HepG2 (cell line): ENCODE measurements around the gene ZNF783. TPM values are rescaled to one million over a fixed set of nuclear protein-coding genes. Genes with fewer than 3 reads are reported as not detected.

Source experiments
- CBX5 ChIP-seq: sonication (generic); formaldehyde crosslinking; IDR thresholded peaks from 2 replicates; pipeline ENCODE4 v1.4.0; 2020; ENCODE audit warnings: missing genetic modification reagents, borderline replicate concordance
- CCDC6 ChIP-seq: sonication (generic); formaldehyde crosslinking; IDR thresholded peaks from 2 replicates; pipeline ENCODE4 v1.8.1; 2022; ENCODE audit warnings: mild to moderate bottlenecking, missing genetic modification reagents, moderate library complexity
- EP300 ChIP-seq, 3 experiments: sonication (generic) in 1 of 3; formaldehyde crosslinking in 1 of 3; IDR thresholded peaks; 2 replicates each; pipeline versions ENCODE4 v1.5.1 to v1.6.1; 2011 to 2020; ENCODE audit warnings: low read depth in 2 of 3, low read length in 2 of 3, borderline replicate concordance in 1 of 3, improper control_type of control experiment in 1 of 3, mild to moderate bottlenecking in 1 of 3, missing genetic modification reagents in 1 of 3, moderate library complexity in 1 of 3
- GATAD1 ChIP-seq: IDR thresholded peaks from 2 replicates; pipeline ENCODE4 v1.6.1; 2016; ENCODE audit warnings: missing genetic modification reagents, missing compliant biosample characterization
- JARID2 ChIP-seq: sonication (generic); formaldehyde crosslinking; IDR thresholded peaks from 2 replicates; pipeline ENCODE4 v1.8.1; 2023; ENCODE audit warnings: missing genetic modification reagents, inconsistent platforms; ENCODE audit not compliant: insufficient replicate concordance
- MED8 ChIP-seq: sonication (generic); formaldehyde crosslinking; IDR thresholded peaks from 2 replicates; pipeline ENCODE4 v1.8.1; 2023; ENCODE audit warnings: mild to moderate bottlenecking, missing genetic modification reagents; ENCODE audit not compliant: insufficient replicate concordance
- MEIS2 ChIP-seq: sonication (generic); formaldehyde crosslinking; IDR thresholded peaks from 2 replicates; pipeline ENCODE4 v1.9.0; 2021; ENCODE audit warnings: mild to moderate bottlenecking, missing genetic modification reagents
- MNT ChIP-seq: fragments of 450-650 bp; IDR thresholded peaks from 2 replicates; pipeline ENCODE4 v1.6.1; 2016
- PAF1 ChIP-seq: IDR thresholded peaks from 2 replicates; pipeline ENCODE4 v1.6.1; 2016; ENCODE audit warnings: missing genetic modification reagents, missing compliant biosample characterization
- PHF5A ChIP-seq: IDR thresholded peaks from one replicate; pipeline ENCODE4 v1.6.1; 2018; ENCODE audit warnings: low read depth, missing genetic modification reagents; ENCODE audit not compliant: unreplicated experiment
- SRSF1 ChIP-seq: fragments of 200-400 bp; formaldehyde crosslinking; optimal IDR thresholded peaks from 2 replicates; pipeline ENCODE3; 2017; ENCODE audit warnings: mild to moderate bottlenecking, low read depth, low read length, moderate library complexity
- SRSF9 ChIP-seq: fragments of 200-400 bp; formaldehyde crosslinking; IDR thresholded peaks from 2 replicates; pipeline ENCODE4 v1.6.1; 2018; ENCODE audit warnings: borderline replicate concordance, mild to moderate bottlenecking, low read depth, low read length; ENCODE audit not compliant: insufficient read depth, poor library complexity, severe bottlenecking
- U2AF2 ChIP-seq: fragments of 200-400 bp; formaldehyde crosslinking; IDR thresholded peaks from 2 replicates; pipeline ENCODE4 v1.6.1; 2017; ENCODE audit warnings: low read depth, mild to moderate bottlenecking, low read length
- ZFP90 ChIP-seq: sonication (generic); formaldehyde crosslinking; IDR thresholded peaks from 2 replicates; pipeline ENCODE4 v1.8.0; 2022; ENCODE audit warnings: missing genetic modification reagents, mild to moderate bottlenecking, inconsistent platforms, borderline replicate concordance
- ZKSCAN5 ChIP-seq: sonication (generic); formaldehyde crosslinking; IDR thresholded peaks from 2 replicates; pipeline ENCODE4 v1.5.1; 2020; ENCODE audit warnings: mild to moderate bottlenecking, missing genetic modification reagents
- ZNF44 ChIP-seq: sonication (generic); formaldehyde crosslinking; IDR thresholded peaks from 2 replicates; pipeline ENCODE4 v1.5.1; 2020; ENCODE audit warnings: mild to moderate bottlenecking, missing genetic modification reagents
- ZNF589 ChIP-seq: sonication (generic); formaldehyde crosslinking; conservative IDR thresholded peaks from 2 replicates; pipeline ENCODE4 v1.8.0; 2022; ENCODE audit warnings: mild to moderate bottlenecking, moderate library complexity, missing genetic modification reagents
- ZNF703 ChIP-seq: sonication (generic); formaldehyde crosslinking; IDR thresholded peaks from 2 replicates; pipeline ENCODE4 v1.5.1; 2020; ENCODE audit warnings: missing genetic modification reagents, mild to moderate bottlenecking, moderate library complexity, borderline replicate concordance
- ZNF777 ChIP-seq: sonication (generic); formaldehyde crosslinking; IDR thresholded peaks from 2 replicates; pipeline ENCODE4 v1.4.0; 2020; ENCODE audit warnings: missing genetic modification reagents
- ZNF839 ChIP-seq: sonication (generic); formaldehyde crosslinking; IDR thresholded peaks from 2 replicates; pipeline ENCODE4 v1.4.0; 2020; ENCODE audit warnings: missing genetic modification reagents, mild to moderate bottlenecking, borderline replicate concordance
- ZNF878 ChIP-seq: sonication (generic); formaldehyde crosslinking; IDR thresholded peaks from 2 replicates; pipeline ENCODE4 v1.8.1; 2023; ENCODE audit warnings: mild to moderate bottlenecking, missing genetic modification reagents, moderate library complexity
- polyA plus RNA-seq, 8 experiments: library from polyadenylated mRNA; depleted of rRNA in 3 of 8; stranded (reverse) in 7 of 8; unstranded in 1 of 8; fragments of >200 nt; fragmentation: Illumina TruSeq in 4 of 8; extraction: Trizol in 4 of 8; gene quantifications; 2 replicates each; pipeline versions ENCODE4 v1.2.1 to v1.2.3, GENCODE V29; 2011 to 2016; ENCODE audit warnings: low read depth in 4 of 8, missing spikeins in 1 of 8, mixed read lengths in 1 of 8; ENCODE audit not compliant: insufficient read depth in 1 of 8
- total RNA-seq, 5 experiments: library from RNA; depleted of rRNA; stranded (reverse); fragments of >200 nt; fragmentation: Illumina TruSeq; extraction: Trizol; gene quantifications; 2 replicates each; pipeline ENCODE4 v1.2.3, GENCODE V29; 2016; ENCODE audit warnings: low read depth in 1 of 5
- TF ChIP-seq, protein P1 (sequence below): sonication (generic); formaldehyde crosslinking; IDR thresholded peaks from 2 replicates; pipeline ENCODE4 v1.4.0; 2020; ENCODE audit warnings: missing genetic modification reagents, borderline replicate concordance
- TF ChIP-seq, protein P2 (sequence below): sonication (generic); formaldehyde crosslinking; IDR thresholded peaks from 2 replicates; pipeline ENCODE4 v1.4.0; 2020; ENCODE audit warnings: mild to moderate bottlenecking, low read depth, missing genetic modification reagents

Gene ZNF783
- total and polyA plus RNA-seq, 2 of the 13 experiments (the other 11 are each of a cell fraction or from before 2014, with no cell fraction given): 4.1 to 5.2 TPM

DNA sequence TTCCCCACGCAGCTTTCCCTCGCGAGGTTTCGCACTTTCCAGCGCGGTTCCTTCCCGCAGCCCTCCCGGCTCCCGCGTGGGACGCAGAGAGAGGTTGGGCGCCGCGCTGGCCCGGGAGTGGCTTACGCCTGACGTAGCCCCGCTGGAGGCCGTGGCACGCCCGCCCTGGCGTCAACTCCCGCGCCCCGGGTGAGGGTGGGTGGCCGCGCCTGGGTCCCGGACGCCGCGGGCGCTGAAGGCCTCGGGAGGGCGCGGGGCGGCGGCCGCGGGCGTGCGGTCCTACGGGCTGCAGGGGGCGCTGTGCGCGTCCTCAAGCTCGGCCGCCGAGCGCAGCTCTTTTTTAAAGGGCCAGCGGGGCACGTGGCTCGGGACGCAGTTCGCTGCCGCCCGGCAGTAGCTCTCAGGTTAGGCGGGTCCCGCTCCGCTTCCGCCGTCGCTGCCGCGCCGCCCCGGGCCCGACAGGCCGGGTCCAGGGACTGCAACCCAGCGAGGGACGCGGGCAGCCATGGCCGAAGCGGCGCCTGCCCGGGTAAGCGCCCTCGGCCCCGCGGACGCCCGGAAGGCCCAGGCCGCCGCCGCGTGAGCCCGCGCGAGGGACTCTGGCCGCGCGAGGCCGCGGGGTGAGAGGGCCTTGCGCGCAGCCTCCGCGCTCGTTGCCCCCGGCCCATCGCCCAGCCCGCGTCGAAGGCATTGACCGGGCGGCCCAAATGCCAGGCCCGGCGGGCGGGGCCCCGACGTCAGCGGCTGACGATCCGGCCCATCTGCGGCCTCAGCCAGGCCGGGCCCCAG is at the start of gene ZNF783 (continued):
- TF ChIP-seq ZNF703 (CRISPR knock-in tag) (0 out of 2 replicates have a peak, but pooled peaks have one; percentile 53), GATAD1 (CRISPR knock-in tag) (peak; percentile 76), EP300 (IDR thresholded peaks at IDR 0.05; ENCODE audit: low read depth in 2 of 2, low read length in 2 of 2) (no peak), EP300 (CRISPR knock-in tag; IDR thresholded peaks at IDR 0.05; ENCODE audit: borderline replicate concordance) (no peak), MNT (no peak), PHF5A (CRISPR knock-in tag) (no peak), ZNF777 (CRISPR knock-in tag) (peak; percentile 92), MEIS2 (CRISPR knock-in tag) (peak; percentile 52; the same call in 1 of the 2 replicates), PAF1 (no peak), ZNF878 (CRISPR knock-in tag) (peak; percentile 76; the same call in 1 of the 2 replicates), U2AF2 (no peak), JARID2 (CRISPR knock-in tag) (no peak), ZFP90 (CRISPR knock-in tag) (peak; percentile 51; the same call in 1 of the 2 replicates), MED8 (CRISPR knock-in tag) (no peak), ZNF44 (CRISPR knock-in tag) (no peak), ZNF589 (CRISPR knock-in tag) (peak; percentile 65; the same call in 1 of the 2 replicates), CCDC6 (CRISPR knock-in tag) (peak; percentile 99), ZKSCAN5 (no peak), SRSF1 (no peak), CBX5 (no peak), SRSF9 (no peak), ZNF839 (CRISPR knock-in tag) (no peak)
- TF ChIP-seq, protein P1, sequence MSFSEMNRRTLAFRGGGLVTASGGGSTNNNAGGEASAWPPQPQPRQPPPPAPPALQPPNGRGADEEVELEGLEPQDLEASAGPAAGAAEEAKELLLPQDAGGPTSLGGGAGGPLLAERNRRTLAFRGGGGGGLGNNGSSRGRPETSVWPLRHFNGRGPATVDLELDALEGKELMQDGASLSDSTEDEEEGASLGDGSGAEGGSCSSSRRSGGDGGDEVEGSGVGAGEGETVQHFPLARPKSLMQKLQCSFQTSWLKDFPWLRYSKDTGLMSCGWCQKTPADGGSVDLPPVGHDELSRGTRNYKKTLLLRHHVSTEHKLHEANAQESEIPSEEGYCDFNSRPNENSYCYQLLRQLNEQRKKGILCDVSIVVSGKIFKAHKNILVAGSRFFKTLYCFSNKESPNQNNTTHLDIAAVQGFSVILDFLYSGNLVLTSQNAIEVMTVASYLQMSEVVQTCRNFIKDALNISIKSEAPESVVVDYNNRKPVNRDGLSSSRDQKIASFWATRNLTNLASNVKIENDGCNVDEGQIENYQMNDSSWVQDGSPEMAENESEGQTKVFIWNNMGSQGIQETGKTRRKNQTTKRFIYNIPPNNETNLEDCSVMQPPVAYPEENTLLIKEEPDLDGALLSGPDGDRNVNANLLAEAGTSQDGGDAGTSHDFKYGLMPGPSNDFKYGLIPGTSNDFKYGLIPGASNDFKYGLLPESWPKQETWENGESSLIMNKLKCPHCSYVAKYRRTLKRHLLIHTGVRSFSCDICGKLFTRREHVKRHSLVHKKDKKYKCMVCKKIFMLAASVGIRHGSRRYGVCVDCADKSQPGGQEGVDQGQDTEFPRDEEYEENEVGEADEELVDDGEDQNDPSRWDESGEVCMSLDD: peak; percentile 30; the same call in 1 of the 2 replicates
- TF ChIP-seq, protein P2, sequence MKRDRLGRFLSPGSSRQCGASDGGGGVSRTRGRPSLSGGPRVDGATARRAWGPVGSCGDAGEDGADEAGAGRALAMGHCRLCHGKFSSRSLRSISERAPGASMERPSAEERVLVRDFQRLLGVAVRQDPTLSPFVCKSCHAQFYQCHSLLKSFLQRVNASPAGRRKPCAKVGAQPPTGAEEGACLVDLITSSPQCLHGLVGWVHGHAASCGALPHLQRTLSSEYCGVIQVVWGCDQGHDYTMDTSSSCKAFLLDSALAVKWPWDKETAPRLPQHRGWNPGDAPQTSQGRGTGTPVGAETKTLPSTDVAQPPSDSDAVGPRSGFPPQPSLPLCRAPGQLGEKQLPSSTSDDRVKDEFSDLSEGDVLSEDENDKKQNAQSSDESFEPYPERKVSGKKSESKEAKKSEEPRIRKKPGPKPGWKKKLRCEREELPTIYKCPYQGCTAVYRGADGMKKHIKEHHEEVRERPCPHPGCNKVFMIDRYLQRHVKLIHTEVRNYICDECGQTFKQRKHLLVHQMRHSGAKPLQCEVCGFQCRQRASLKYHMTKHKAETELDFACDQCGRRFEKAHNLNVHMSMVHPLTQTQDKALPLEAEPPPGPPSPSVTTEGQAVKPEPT (CRISPR knock-in tag): peak; percentile 96
